Liver (tissue), 9 donors: ENCODE data around the gene CNTN1. TPM values are rescaled to one million over a fixed set of nuclear protein-coding genes. Genes with fewer than 3 reads are reported as not detected.

ENCODE experiments used
- DNase-seq: peaks from one replicate; pipeline ENCODE4 v3.0.0-alpha.2; 2017; ENCODE audit warnings: low spot score
- H3K27ac ChIP-seq, 2 donors: one replicate each; pipeline ENCODE4 v1.7.0; 2013; ENCODE audit warnings: inconsistent platforms in 2 of 2, low read length in 2 of 2, control low read depth in 1 of 2, low read depth in 1 of 2, mild to moderate bottlenecking in 1 of 2
- H3K27me3 ChIP-seq, 4 donors: one replicate each; pipeline versions ENCODE4 v1.6.1 to v1.7.0; 2013; ENCODE audit warnings: low read length in 3 of 4, inconsistent platforms in 1 of 4, mild to moderate bottlenecking in 1 of 4, moderate library complexity in 1 of 4; ENCODE audit not compliant: control insufficient read depth in 4 of 4, insufficient read depth in 4 of 4
- H3K36me3 ChIP-seq, 4 donors: one replicate each; pipeline versions ENCODE4 v1.6.1 to v1.7.0; 2013; ENCODE audit warnings: low read length in 3 of 4, mild to moderate bottlenecking in 3 of 4, low read depth in 1 of 4, moderate library complexity in 1 of 4; ENCODE audit not compliant: control insufficient read depth in 4 of 4, insufficient read depth in 3 of 4
- H3K4me1 ChIP-seq, 4 donors: one replicate each; pipeline versions ENCODE4 v1.6.1 to v1.7.0; 2013; ENCODE audit warnings: low read length in 3 of 4, mild to moderate bottlenecking in 3 of 4, moderate library complexity in 1 of 4; ENCODE audit not compliant: control insufficient read depth in 4 of 4, insufficient read depth in 4 of 4
- H3K4me3 ChIP-seq, 3 donors: one replicate each; pipeline versions ENCODE4 v1.6.1 to v1.7.0; 2013; ENCODE audit warnings: low read length in 3 of 3, control low read depth in 1 of 3, low read depth in 1 of 3, mild to moderate bottlenecking in 1 of 3
- H3K9ac ChIP-seq, 2 donors: one replicate each; pipeline ENCODE4 v1.7.0; 2013; ENCODE audit warnings: low read length in 2 of 2, mild to moderate bottlenecking in 2 of 2, moderate library complexity in 2 of 2, control low read depth in 1 of 2, low read depth in 1 of 2
- H3K9me3 ChIP-seq, 4 donors: one replicate each; pipeline versions ENCODE4 v1.6.1 to v1.7.0; 2013; ENCODE audit warnings: low read length in 3 of 4; ENCODE audit not compliant: control insufficient read depth in 4 of 4
- CTCF ChIP-seq: fragments of 150-350 bp; IDR thresholded peaks from 2 replicates; pipeline ENCODE4 v1.5.1; 2017; ENCODE audit warnings: improper control_type of control experiment, low read depth, low read length; ENCODE audit not compliant: missing input control
- EGR1 ChIP-seq, 2 donors: IDR thresholded peaks; 2 replicates each; pipeline ENCODE4 v1.6.1; 2016 to 2018; ENCODE audit warnings: antibody characterized with exemption in 2 of 2, low read depth in 2 of 2
- FOXA2 ChIP-seq: IDR thresholded peaks from 2 replicates; pipeline ENCODE4 v1.6.1; 2016; ENCODE audit warnings: antibody characterized with exemption
- GABPA ChIP-seq, 2 donors: IDR thresholded peaks in 1 of 2; conservative IDR thresholded peaks in 1 of 2; 2 replicates each; pipeline ENCODE4 v1.6.1; 2016; ENCODE audit warnings: antibody characterized with exemption in 2 of 2, mild to moderate bottlenecking in 1 of 2, moderate library complexity in 1 of 2
- HNF4A ChIP-seq, 2 donors: conservative IDR thresholded peaks; 2 replicates each; pipeline ENCODE4 v1.6.1; 2016; ENCODE audit warnings: antibody characterized with exemption in 2 of 2, mild to moderate bottlenecking in 2 of 2
- HNF4G ChIP-seq: IDR thresholded peaks from 2 replicates; pipeline ENCODE4 v1.6.1; 2016; ENCODE audit warnings: antibody characterized with exemption
- MAX ChIP-seq: IDR thresholded peaks from 2 replicates; pipeline ENCODE4 v1.6.1; 2016; ENCODE audit warnings: antibody characterized with exemption
- NR2F2 ChIP-seq: IDR thresholded peaks from 2 replicates; pipeline ENCODE4 v1.6.1; 2016; ENCODE audit warnings: antibody characterized with exemption
- RXRA ChIP-seq, 2 donors: IDR thresholded peaks; 2 replicates each; pipeline ENCODE4 v1.6.1; 2017 to 2018; ENCODE audit warnings: antibody characterized with exemption in 2 of 2, mild to moderate bottlenecking in 1 of 2
- TAF1 ChIP-seq: conservative IDR thresholded peaks from 2 replicates; pipeline ENCODE4 v1.6.1; 2016; ENCODE audit warnings: antibody characterized with exemption, mild to moderate bottlenecking
- WGBS: extraction: QIAGEN DNeasy Blood & Tissue Kit; methylation state at CpG from one replicate; pipeline ENCODE4 v1.1.7; 2013; 5-methylcytosine and 5-hydroxymethylcytosine counted together
- polyA plus RNA-seq, 2 donors: library from polyadenylated mRNA; stranded (reverse) in 1 of 2; unstranded in 1 of 2; fragments of 200-250 nt in 1 of 2; fragments of >200 nt in 1 of 2; fragmentation: Nextera tagmentation in 1 of 2; extraction: Ambion mirVana in 1 of 2; gene quantifications; one replicate each; pipeline versions ENCODE4 v1.2.1 to v1.2.3, GENCODE V29; 2013 to 2015
- total RNA-seq, 2 donors: library from RNA; depleted of rRNA; stranded (reverse); fragments of >200 nt; gene quantifications; one replicate each; pipeline ENCODE4 v1.2.3, GENCODE V29; 2014
- TF ChIP-seq, protein P1 (sequence below): IDR thresholded peaks from 2 replicates; pipeline ENCODE4 v1.6.1; 2016; ENCODE audit warnings: antibody characterized with exemption, mild to moderate bottlenecking
- TF ChIP-seq, protein P2 (sequence below): IDR thresholded peaks from 2 replicates; pipeline ENCODE4 v1.6.1; 2016; ENCODE audit warnings: antibody characterized with exemption
- donor health status: healthy.
- donor health status: healthy.
- donor health status: healthy.
- donor health status: healthy.
- donor health status: healthy.

Gene CNTN1
- total and polyA plus RNA-seq, 4 donors, result 0.03 to 1.2 (median 0.43) TPM

DNA sequence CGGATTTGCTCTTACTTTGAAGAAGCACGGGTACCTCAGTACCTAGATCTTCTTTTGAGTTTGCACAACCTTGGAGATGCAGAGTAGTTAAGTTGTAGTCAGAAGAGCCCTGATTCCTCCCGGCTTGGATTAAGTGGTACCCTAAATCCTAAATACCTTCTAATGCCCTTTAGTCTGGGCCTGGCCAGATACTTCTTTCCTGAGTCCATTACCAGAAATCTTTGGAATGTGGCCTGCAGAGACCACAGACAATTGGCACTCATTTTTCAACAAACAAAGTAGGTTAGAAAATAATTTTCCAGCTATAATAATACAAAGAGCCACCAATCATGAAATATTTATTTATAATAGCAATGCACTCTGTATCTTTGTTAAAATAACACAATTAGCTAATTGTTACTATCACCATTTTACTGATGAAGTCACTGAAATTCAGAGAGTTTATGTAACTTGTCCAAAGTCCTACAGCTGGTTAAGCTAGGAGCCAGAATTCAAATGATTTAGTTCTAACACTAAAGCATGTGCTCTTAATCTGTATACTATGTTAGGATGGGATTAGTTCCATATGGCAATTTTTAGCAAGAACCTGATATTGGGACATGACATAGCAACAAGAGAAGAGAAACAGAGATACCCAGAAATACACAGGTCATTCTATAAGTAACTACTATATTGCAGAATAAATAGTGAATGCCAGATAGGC, 363.8 kb downstream of the CNTN1 start:
- H3K4me1 ChIP-seq, result peaks cover under 1 to 8% (median 2%) of the 10 kb centered on the region in 4 donors
- no peak overlapping the region for H3K9ac ChIP-seq
- H3K4me3 ChIP-seq, result no peak overlapping the region
- WGBS, result 83% methylated on average over 3 of the region's 3 CpGs
- no peaks in the 10 kb centered on the region for H3K27me3 ChIP-seq
- TF ChIP-seq HNF4A (conservative IDR thresholded peaks at IDR 0.05) (peak in 1 of 2 donors; percentile 37), EGR1 (IDR thresholded peaks at IDR 0.05; ENCODE audit: low read depth in 2 of 2) (no peak), GABPA (IDR thresholded peaks at IDR 0.05 in 1 of 2, conservative IDR thresholded peaks at IDR 0.05 in 1 of 2) (no peak), NR2F2 (no peak), TAF1 (no peak)
- TF ChIP-seq, protein P1, sequence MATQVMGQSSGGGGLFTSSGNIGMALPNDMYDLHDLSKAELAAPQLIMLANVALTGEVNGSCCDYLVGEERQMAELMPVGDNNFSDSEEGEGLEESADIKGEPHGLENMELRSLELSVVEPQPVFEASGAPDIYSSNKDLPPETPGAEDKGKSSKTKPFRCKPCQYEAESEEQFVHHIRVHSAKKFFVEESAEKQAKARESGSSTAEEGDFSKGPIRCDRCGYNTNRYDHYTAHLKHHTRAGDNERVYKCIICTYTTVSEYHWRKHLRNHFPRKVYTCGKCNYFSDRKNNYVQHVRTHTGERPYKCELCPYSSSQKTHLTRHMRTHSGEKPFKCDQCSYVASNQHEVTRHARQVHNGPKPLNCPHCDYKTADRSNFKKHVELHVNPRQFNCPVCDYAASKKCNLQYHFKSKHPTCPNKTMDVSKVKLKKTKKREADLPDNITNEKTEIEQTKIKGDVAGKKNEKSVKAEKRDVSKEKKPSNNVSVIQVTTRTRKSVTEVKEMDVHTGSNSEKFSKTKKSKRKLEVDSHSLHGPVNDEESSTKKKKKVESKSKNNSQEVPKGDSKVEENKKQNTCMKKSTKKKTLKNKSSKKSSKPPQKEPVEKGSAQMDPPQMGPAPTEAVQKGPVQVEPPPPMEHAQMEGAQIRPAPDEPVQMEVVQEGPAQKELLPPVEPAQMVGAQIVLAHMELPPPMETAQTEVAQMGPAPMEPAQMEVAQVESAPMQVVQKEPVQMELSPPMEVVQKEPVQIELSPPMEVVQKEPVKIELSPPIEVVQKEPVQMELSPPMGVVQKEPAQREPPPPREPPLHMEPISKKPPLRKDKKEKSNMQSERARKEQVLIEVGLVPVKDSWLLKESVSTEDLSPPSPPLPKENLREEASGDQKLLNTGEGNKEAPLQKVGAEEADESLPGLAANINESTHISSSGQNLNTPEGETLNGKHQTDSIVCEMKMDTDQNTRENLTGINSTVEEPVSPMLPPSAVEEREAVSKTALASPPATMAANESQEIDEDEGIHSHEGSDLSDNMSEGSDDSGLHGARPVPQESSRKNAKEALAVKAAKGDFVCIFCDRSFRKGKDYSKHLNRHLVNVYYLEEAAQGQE, result no peak
- no peak for DNase-seq
- no peaks in the 10 kb centered on the region for H3K36me3 ChIP-seq
- H3K9me3 ChIP-seq, result no peaks in the 10 kb centered on the region
- H3K27ac ChIP-seq, result no peak overlapping the region

- no peak for DNase-seq
- Histone ChIP-seq H3K27me3 (peaks cover 0 to 4% (median 0%) of the 10 kb centered on the region in 4 donors), H3K27ac (no peak overlapping the region), H3K9me3 (no peaks in the 10 kb centered on the region), H3K4me1 (peaks cover 3 to 12% (median 4%) of the 10 kb centered on the region in 4 donors), H3K36me3 (no peaks in the 10 kb centered on the region), H3K4me3 (no peak overlapping the region), H3K9ac (no peak overlapping the region)
- TF ChIP-seq MAX, result no peak
- no peak for TF ChIP-seq NR2F2
- no peak for TF ChIP-seq HNF4G
- TF ChIP-seq HNF4A (conservative IDR thresholded peaks at IDR 0.05), result no peak
- TF ChIP-seq, protein P2, sequence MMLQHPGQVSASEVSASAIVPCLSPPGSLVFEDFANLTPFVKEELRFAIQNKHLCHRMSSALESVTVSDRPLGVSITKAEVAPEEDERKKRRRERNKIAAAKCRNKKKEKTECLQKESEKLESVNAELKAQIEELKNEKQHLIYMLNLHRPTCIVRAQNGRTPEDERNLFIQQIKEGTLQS, result no peak
- no peak for TF ChIP-seq FOXA2
- no peak for TF ChIP-seq RXRA (IDR thresholded peaks at IDR 0.05)
- no peak for TF ChIP-seq CTCF
Measured at GRCh38 chr12:41058266-41058665, 366.0 kb downstream of the CNTN1 start.
